Iris pigment epithelial cell (primary cell): ENCODE measurements around the gene WDR7.

Source experiments
- DNase-seq: peaks from one replicate; pipeline ENCODE4 v3.0.0-alpha.2; 2011; ENCODE audit warnings: low read depth

Gene WDR7

GRCh38 chr18:56937874-56938430 lies 286.8 kb downstream of the WDR7 start:
- peak; percentile 16 for DNase-seq

- peak; percentile 39 for DNase-seq
Observed at GRCh38 chr18:56945171-56946083, 294.3 kb downstream of the WDR7 start.

GRCh38 chr18:56947236-56947635 lies 296.1 kb downstream of the WDR7 start:
- no peak for DNase-seq

- no peak for DNase-seq
Observed at GRCh38 chr18:56952026-56952425, 300.9 kb downstream of the WDR7 start.

GRCh38 chr18:56953428-56954198 lies 302.5 kb downstream of the WDR7 start:
- DNase-seq: no peak

- no peak for DNase-seq
Observed at GRCh38 chr18:56955490-56955889, 304.3 kb downstream of the WDR7 start.

- DNase-seq: no peak
Observed at GRCh38 chr18:56959120-56959519, 308.0 kb downstream of the WDR7 start.

- no peak for DNase-seq
Observed at GRCh38 chr18:56962322-56962721, 311.2 kb downstream of the WDR7 start.

GRCh38 chr18:56967035-56967434 lies 315.9 kb downstream of the WDR7 start:
- no peak for DNase-seq

- DNase-seq: peak; percentile 8
Observed at GRCh38 chr18:56973487-56973886, 322.3 kb downstream of the WDR7 start.

GRCh38 chr18:56974141-56974540 lies 323.0 kb downstream of the WDR7 start:
- no peak for DNase-seq

GRCh38 chr18:56975276-56975675 lies 324.1 kb downstream of the WDR7 start:
- no peak for DNase-seq

- no peak for DNase-seq
Observed at GRCh38 chr18:56977309-56977708, 326.1 kb downstream of the WDR7 start.

GRCh38 chr18:56977771-56978170 lies 326.6 kb downstream of the WDR7 start:
- no peak for DNase-seq

- DNase-seq: no peak
Observed at GRCh38 chr18:56980151-56980550, 329.0 kb downstream of the WDR7 start.

GRCh38 chr18:56982766-56983165 lies 331.6 kb downstream of the WDR7 start:
- no peak for DNase-seq

- DNase-seq: no peak
Observed at GRCh38 chr18:56983275-56983992, 332.3 kb downstream of the WDR7 start.

GRCh38 chr18:56984731-56985130 lies 333.6 kb downstream of the WDR7 start:
- DNase-seq: no peak

- DNase-seq: no peak
Observed at GRCh38 chr18:56986829-56987228, 335.7 kb downstream of the WDR7 start.

GRCh38 chr18:56987236-56987635 lies 336.1 kb downstream of the WDR7 start:
- DNase-seq: no peak

GRCh38 chr18:56988022-56988421 lies 336.9 kb downstream of the WDR7 start:
- DNase-seq: no peak

- DNase-seq: no peak
Observed at GRCh38 chr18:56990678-56991077, 339.5 kb downstream of the WDR7 start.
